ENCODE data around the gene TANGO2.
A peak's percentile ranks its signal among the peaks of the same experiment; 100 is the strongest.

Gene TANGO2

GRCh38 chr22:20020533-20021195 lies at the start of gene TANGO2:
TSS of gene TANGO2 (plus strand) at chr22:20021110. CDS start at chr22:20036799, 15,689 bp downstream.
- Histone ChIP-seq H3K4me3 (ENCODE audit: low read length) (peak within 1 kb of the TSS; percentile 99), H3K4me1 (ENCODE audit: control insufficient read depth, insufficient read depth, low read length) (peaks cover 17% of the 10 kb centered on the region), H3K27me3 (replicated peaks; ENCODE audit: control insufficient read depth, insufficient read depth, low read length) (peaks cover 16% of the 10 kb centered on the region), H3K9me3 (ENCODE audit: control insufficient read depth, low read length) (no peaks in the 10 kb centered on the region), H3K36me3 (ENCODE audit: control insufficient read depth, insufficient read depth, low read length, severe bottlenecking) (no peaks in the 10 kb centered on the region), H3K9ac (ENCODE audit: low read length) (peak within 1 kb of the TSS; percentile 99)
- peak; percentile 97 for DNase-seq (ENCODE audit: low read depth)

- Histone ChIP-seq H3K27me3 (replicated peaks; ENCODE audit: control insufficient read depth, insufficient read depth, low read length) (no peaks in the 10 kb centered on the region), H3K9ac (ENCODE audit: low read length) (peak overlapping the region; percentile 12), H3K9me3 (ENCODE audit: control insufficient read depth, low read length) (no peaks in the 10 kb centered on the region), H3K4me1 (ENCODE audit: control insufficient read depth, insufficient read depth, low read length) (no peaks in the 10 kb centered on the region), H3K36me3 (ENCODE audit: control insufficient read depth, insufficient read depth, low read length, severe bottlenecking) (peaks cover 23% of the 10 kb centered on the region), H3K4me3 (ENCODE audit: low read length) (no peak overlapping the region)
- DNase-seq (ENCODE audit: low read depth): no peak
These were observed 49.4 kb upstream of the TANGO2 start for GRCh38 chr22:19971276-19972124.

- Histone ChIP-seq H3K27me3 (replicated peaks; ENCODE audit: control insufficient read depth, insufficient read depth, low read length) (no peaks in the 10 kb centered on the region), H3K4me3 (ENCODE audit: low read length) (no peak overlapping the region), H3K9ac (ENCODE audit: low read length) (no peak overlapping the region), H3K36me3 (ENCODE audit: control insufficient read depth, insufficient read depth, low read length, severe bottlenecking) (peaks cover 19% of the 10 kb centered on the region), H3K4me1 (ENCODE audit: control insufficient read depth, insufficient read depth, low read length) (no peaks in the 10 kb centered on the region), H3K9me3 (ENCODE audit: control insufficient read depth, low read length) (no peaks in the 10 kb centered on the region)
- DNase-seq (ENCODE audit: low read depth): no peak
These were observed 48.7 kb upstream of the TANGO2 start for GRCh38 chr22:19972251-19972650.

- H3K36me3 ChIP-seq (ENCODE audit: control insufficient read depth, insufficient read depth, low read length, severe bottlenecking): peaks cover 12% of the 10 kb centered on the region
- H3K4me1 ChIP-seq (ENCODE audit: control insufficient read depth, insufficient read depth, low read length): no peaks in the 10 kb centered on the region
- no peak overlapping the region for H3K9ac ChIP-seq (ENCODE audit: low read length)
- no peak overlapping the region for H3K4me3 ChIP-seq (ENCODE audit: low read length)
- H3K27me3 ChIP-seq (replicated peaks; ENCODE audit: control insufficient read depth, insufficient read depth, low read length): no peaks in the 10 kb centered on the region
- no peak for DNase-seq (ENCODE audit: low read depth)
- no peaks in the 10 kb centered on the region for H3K9me3 ChIP-seq (ENCODE audit: control insufficient read depth, low read length)
These were observed 48.0 kb upstream of the TANGO2 start for GRCh38 chr22:19972652-19973550.

- no peak overlapping the region for H3K4me3 ChIP-seq (ENCODE audit: low read length)
- no peak for DNase-seq (ENCODE audit: low read depth)
- no peak overlapping the region for H3K9ac ChIP-seq (ENCODE audit: low read length)
- no peaks in the 10 kb centered on the region for H3K4me1 ChIP-seq (ENCODE audit: control insufficient read depth, insufficient read depth, low read length)
- no peaks in the 10 kb centered on the region for H3K9me3 ChIP-seq (ENCODE audit: control insufficient read depth, low read length)
- no peaks in the 10 kb centered on the region for H3K27me3 ChIP-seq (replicated peaks; ENCODE audit: control insufficient read depth, insufficient read depth, low read length)
- peaks cover 6% of the 10 kb centered on the region for H3K36me3 ChIP-seq (ENCODE audit: control insufficient read depth, insufficient read depth, low read length, severe bottlenecking)
These were observed 47.2 kb upstream of the TANGO2 start for GRCh38 chr22:19973551-19974267.

GRCh38 chr22:19974268-19974861 lies 46.5 kb upstream of the TANGO2 start:
- H3K9ac ChIP-seq (ENCODE audit: low read length): no peak overlapping the region
- no peaks in the 10 kb centered on the region for H3K4me1 ChIP-seq (ENCODE audit: control insufficient read depth, insufficient read depth, low read length)
- peak; percentile 56 for DNase-seq (ENCODE audit: low read depth)
- H3K27me3 ChIP-seq (replicated peaks; ENCODE audit: control insufficient read depth, insufficient read depth, low read length): no peaks in the 10 kb centered on the region
- no peaks in the 10 kb centered on the region for H3K9me3 ChIP-seq (ENCODE audit: control insufficient read depth, low read length)
- H3K36me3 ChIP-seq (ENCODE audit: control insufficient read depth, insufficient read depth, low read length, severe bottlenecking): peaks cover 2% of the 10 kb centered on the region
- H3K4me3 ChIP-seq (ENCODE audit: low read length): no peak overlapping the region

- Histone ChIP-seq H3K9me3 (ENCODE audit: control insufficient read depth, low read length) (no peaks in the 10 kb centered on the region), H3K36me3 (ENCODE audit: control insufficient read depth, insufficient read depth, low read length, severe bottlenecking) (no peaks in the 10 kb centered on the region), H3K4me1 (ENCODE audit: control insufficient read depth, insufficient read depth, low read length) (no peaks in the 10 kb centered on the region), H3K27me3 (replicated peaks; ENCODE audit: control insufficient read depth, insufficient read depth, low read length) (no peaks in the 10 kb centered on the region), H3K9ac (ENCODE audit: low read length) (no peak overlapping the region), H3K4me3 (ENCODE audit: low read length) (no peak overlapping the region)
- DNase-seq (ENCODE audit: low read depth): no peak
These were observed 45.8 kb upstream of the TANGO2 start for GRCh38 chr22:19974935-19975706.

- no peak for DNase-seq (ENCODE audit: low read depth)
- H3K27me3 ChIP-seq (replicated peaks; ENCODE audit: control insufficient read depth, insufficient read depth, low read length): no peaks in the 10 kb centered on the region
- H3K4me3 ChIP-seq (ENCODE audit: low read length): no peak overlapping the region
- no peaks in the 10 kb centered on the region for H3K9me3 ChIP-seq (ENCODE audit: control insufficient read depth, low read length)
- no peaks in the 10 kb centered on the region for H3K36me3 ChIP-seq (ENCODE audit: control insufficient read depth, insufficient read depth, low read length, severe bottlenecking)
- H3K4me1 ChIP-seq (ENCODE audit: control insufficient read depth, insufficient read depth, low read length): no peaks in the 10 kb centered on the region
- no peak overlapping the region for H3K9ac ChIP-seq (ENCODE audit: low read length)
These were observed 45.2 kb upstream of the TANGO2 start for GRCh38 chr22:19975707-19976035.

- H3K4me3 ChIP-seq (ENCODE audit: low read length): no peak overlapping the region
- no peaks in the 10 kb centered on the region for H3K9me3 ChIP-seq (ENCODE audit: control insufficient read depth, low read length)
- H3K4me1 ChIP-seq (ENCODE audit: control insufficient read depth, insufficient read depth, low read length): no peaks in the 10 kb centered on the region
- no peaks in the 10 kb centered on the region for H3K27me3 ChIP-seq (replicated peaks; ENCODE audit: control insufficient read depth, insufficient read depth, low read length)
- H3K36me3 ChIP-seq (ENCODE audit: control insufficient read depth, insufficient read depth, low read length, severe bottlenecking): no peaks in the 10 kb centered on the region
- H3K9ac ChIP-seq (ENCODE audit: low read length): no peak overlapping the region
- no peak for DNase-seq (ENCODE audit: low read depth)
These were observed 44.2 kb upstream of the TANGO2 start for GRCh38 chr22:19976671-19977070.

All from adipocyte (in vitro differentiated cells).